Calu3 (cell line): Measurements from ENCODE around the gene STAT5B. TPM values are rescaled to one million over a fixed set of nuclear protein-coding genes. Genes with fewer than 3 reads are reported as not detected.
"Not testable (repeated sequence)": the region's sequence is repeated elsewhere in the genome, so short reads cannot be mapped to it uniquely, and the experiment has no call there.

Experiments used
- BruUV-seq: library from RNA; stranded (reverse); fragments of 400-500 nt; replicated peaks from 2 replicates; lab custom pipeline; 2021; lab: Mats Ljungman, UMichigan
- CTCF ChIA-PET: fragments of 300-600 bp; sonication (Branson Sonifier 250); formaldehyde crosslinking; loops from one replicate; lab custom pipeline; 2022; ENCODE audit warnings: antibody characterized with exemption; lab: Charles Lee
- DNase-seq: peaks from one replicate; pipeline ENCODE4 v3.0.0; 2022
- H3K27ac Mint-ChIP-seq: one replicate; pipeline ENCODE4 v1.8.0; 2022; ENCODE audit warnings: mixed read lengths; ENCODE audit not compliant: unreplicated experiment
- H3K27me3 Mint-ChIP-seq: one replicate; pipeline ENCODE4 v1.8.0; 2022; ENCODE audit warnings: mixed read lengths; ENCODE audit not compliant: unreplicated experiment
- H3K36me3 Mint-ChIP-seq: one replicate; pipeline ENCODE4 v1.8.0; 2022; ENCODE audit warnings: mild to moderate bottlenecking, moderate library complexity, mixed read lengths; ENCODE audit not compliant: insufficient read depth, unreplicated experiment
- H3K4me1 Mint-ChIP-seq: one replicate; pipeline ENCODE4 v1.8.0; 2022; ENCODE audit warnings: mild to moderate bottlenecking, low read depth, mixed read lengths; ENCODE audit not compliant: unreplicated experiment
- H3K4me3 Mint-ChIP-seq: one replicate; pipeline ENCODE4 v1.8.0; 2022; ENCODE audit warnings: mild to moderate bottlenecking, low read depth, moderate library complexity, mixed read lengths; ENCODE audit not compliant: unreplicated experiment
- H3K9me3 Mint-ChIP-seq: one replicate; pipeline ENCODE4 v1.8.0; 2022; ENCODE audit warnings: low read depth, mixed read lengths; ENCODE audit not compliant: unreplicated experiment
- CTCF ChIP-seq: fragments of 200-600 bp; IDR thresholded peaks from one replicate; pipeline ENCODE4 v1.8.0; 2022; ENCODE audit warnings: antibody characterized with exemption; ENCODE audit not compliant: unreplicated experiment
- intact Hi-C: fragments of 100-400 bp; cut with micrococcal nuclease; formaldehyde crosslinking; loops from one replicate; pipeline ENCODE4 v1.10.0; 2022; ENCODE audit not compliant: unreplicated experiment
- total RNA-seq: library from RNA; stranded (reverse); gene quantifications from 2 replicates; pipeline ENCODE4 v1.2.3, GENCODE V29; 2022

The STAT5B gene
- total RNA-seq, 1 experiment from 2014 or later, result 45.8 TPM

GRCh38 chr17:42248351-42249179, 27.6 kb downstream of the STAT5B start:
- Mint-ChIP-seq H3K27ac (no peak overlapping the region), H3K27me3 (no peaks in the 10 kb centered on the region), H3K9me3 (no peaks in the 10 kb centered on the region), H3K36me3 (no peaks in the 10 kb centered on the region), H3K4me3 (no peak overlapping the region), H3K4me1 (no peaks in the 10 kb centered on the region)
- BruUV-seq, result no TSS peak
- no peak for TF ChIP-seq CTCF
- intact Hi-C loops, result no loop called here
- CTCF ChIA-PET, result interaction anchor here (0.5 to 0.7 kb wide), 5 partner anchors 62 to 1606 kb away, joined by 3 to 7 read pairs (median 3); no protein-coding TSS in a partner anchor
- DNase-seq, result no peak

- Mint-ChIP-seq H3K9me3 (no peaks in the 10 kb centered on the region), H3K27ac (no peak overlapping the region), H3K4me3 (no peak overlapping the region), H3K4me1 (no peaks in the 10 kb centered on the region), H3K36me3 (no peaks in the 10 kb centered on the region), H3K27me3 (no peaks in the 10 kb centered on the region)
- intact Hi-C loops, result no loop called here
- no peak for TF ChIP-seq CTCF
- CTCF ChIA-PET, result no interaction called here
- peak; percentile 9 for DNase-seq
- no TSS peak for BruUV-seq
Measured at GRCh38 chr17:42247734-42248133, 28.5 kb downstream of the STAT5B start.

GRCh38 chr17:42246515-42246914, 29.7 kb downstream of the STAT5B start:
- H3K27ac Mint-ChIP-seq, result no peak overlapping the region
- TF ChIP-seq CTCF, result no peak
- no peaks in the 10 kb centered on the region for H3K9me3 Mint-ChIP-seq
- CTCF ChIA-PET, result no interaction called here
- DNase-seq, result no peak
- no TSS peak for BruUV-seq
- no peak overlapping the region for H3K4me3 Mint-ChIP-seq
- H3K27me3 Mint-ChIP-seq, result no peaks in the 10 kb centered on the region
- H3K36me3 Mint-ChIP-seq, result no peaks in the 10 kb centered on the region
- no peaks in the 10 kb centered on the region for H3K4me1 Mint-ChIP-seq
- intact Hi-C loops, result no loop called here

GRCh38 chr17:42245183-42245582, 31.0 kb downstream of the STAT5B start:
- CTCF ChIA-PET, result interaction anchor here (0.7 kb wide), 1 partner anchor 782 kb away, joined by 3 read pairs; no protein-coding TSS in a partner anchor
- intact Hi-C loops, H3K4me1 Mint-ChIP-seq, H3K27me3 Mint-ChIP-seq, H3K27ac Mint-ChIP-seq, BruUV-seq, H3K9me3 Mint-ChIP-seq, H3K36me3 Mint-ChIP-seq, DNase-seq, H3K4me3 Mint-ChIP-seq: not testable (repeated sequence)

GRCh38 chr17:42244116-42244515, 32.1 kb downstream of the STAT5B start:
- H3K9me3 Mint-ChIP-seq, H3K4me1 Mint-ChIP-seq, H3K36me3 Mint-ChIP-seq, H3K4me3 Mint-ChIP-seq, intact Hi-C loops, DNase-seq, BruUV-seq, H3K27me3 Mint-ChIP-seq, H3K27ac Mint-ChIP-seq: not testable (repeated sequence)
- CTCF ChIA-PET, result interaction anchor here (0.7 kb wide), 1 partner anchor 10 kb away, joined by 3 read pairs; no protein-coding TSS in a partner anchor
